H1 (cell line): ENCODE results near the gene SNAP47. TPM values are rescaled to one million over a fixed set of nuclear protein-coding genes. Genes with fewer than 3 reads are reported as not detected.

Source experiments
- CTBP2 ChIP-seq: IDR thresholded peaks from 2 replicates; pipeline ENCODE4 v1.7.0; 2011; ENCODE audit warnings: borderline replicate concordance, mild to moderate bottlenecking, moderate library complexity, mixed read lengths, low read length; ENCODE audit not compliant: insufficient read depth, insufficient read length
- NANOG ChIP-seq: IDR thresholded peaks from 2 replicates; pipeline ENCODE4 v1.6.1; 2011; ENCODE audit warnings: low read length, low read depth, mild to moderate bottlenecking, inconsistent platforms; ENCODE audit not compliant: insufficient read depth, poor library complexity, severe bottlenecking
- POLR2A ChIP-seq, 2 experiments: IDR thresholded peaks; 1 replicate in 1 of 2; 2 replicates in 1 of 2; pipeline ENCODE4 v1.6.1; 2011; ENCODE audit warnings: low read depth in 2 of 2, low read length in 2 of 2, mild to moderate bottlenecking in 2 of 2; ENCODE audit errors: control extremely low read depth in 1 of 2
- RXRA ChIP-seq: IDR thresholded peaks from 2 replicates; pipeline ENCODE4 v1.6.1; 2011; ENCODE audit warnings: low read depth, mild to moderate bottlenecking, low read length, moderate library complexity; ENCODE audit not compliant: insufficient read depth
- SP2 ChIP-seq: IDR thresholded peaks from 2 replicates; pipeline ENCODE4 v1.6.1; 2012; ENCODE audit warnings: mild to moderate bottlenecking, low read length, inconsistent platforms
- polyA plus RNA-seq, 7 experiments: library from polyadenylated mRNA; depleted of rRNA in 3 of 7; stranded (reverse) in 5 of 7; unstranded in 2 of 7; fragments of >200 nt in 5 of 7; fragments of 200-250 nt in 2 of 7; gene quantifications; 1 replicate in 5 of 7; 2 replicates in 1 of 7; 4 replicates in 1 of 7; pipeline versions ENCODE4 v1.2.1 to v1.2.3, GENCODE V29; 2011 to 2013; ENCODE audit warnings: missing spikeins in 2 of 7, mixed read lengths in 2 of 7
- total RNA-seq: library from RNA; stranded (reverse); fragmentation: NEBNext Ultra II Directional; extraction: Animal tissue kit (Norgen Biotek cat#: 25700); gene quantifications from 2 replicates; pipeline ENCODE4 v1.2.1, GENCODE V29; 2021
- TF ChIP-seq, protein P1 (sequence below): IDR thresholded peaks from 2 replicates; pipeline ENCODE4 v1.6.1; 2011; ENCODE audit warnings: low read depth, mild to moderate bottlenecking, low read length; ENCODE audit not compliant: insufficient read depth

SNAP47 gene
- total and polyA plus RNA-seq, 2 of the 8 experiments (the other 6 are each of a cell fraction or from before 2014, with no cell fraction given): 37.6 to 42.2 TPM

DNA sequence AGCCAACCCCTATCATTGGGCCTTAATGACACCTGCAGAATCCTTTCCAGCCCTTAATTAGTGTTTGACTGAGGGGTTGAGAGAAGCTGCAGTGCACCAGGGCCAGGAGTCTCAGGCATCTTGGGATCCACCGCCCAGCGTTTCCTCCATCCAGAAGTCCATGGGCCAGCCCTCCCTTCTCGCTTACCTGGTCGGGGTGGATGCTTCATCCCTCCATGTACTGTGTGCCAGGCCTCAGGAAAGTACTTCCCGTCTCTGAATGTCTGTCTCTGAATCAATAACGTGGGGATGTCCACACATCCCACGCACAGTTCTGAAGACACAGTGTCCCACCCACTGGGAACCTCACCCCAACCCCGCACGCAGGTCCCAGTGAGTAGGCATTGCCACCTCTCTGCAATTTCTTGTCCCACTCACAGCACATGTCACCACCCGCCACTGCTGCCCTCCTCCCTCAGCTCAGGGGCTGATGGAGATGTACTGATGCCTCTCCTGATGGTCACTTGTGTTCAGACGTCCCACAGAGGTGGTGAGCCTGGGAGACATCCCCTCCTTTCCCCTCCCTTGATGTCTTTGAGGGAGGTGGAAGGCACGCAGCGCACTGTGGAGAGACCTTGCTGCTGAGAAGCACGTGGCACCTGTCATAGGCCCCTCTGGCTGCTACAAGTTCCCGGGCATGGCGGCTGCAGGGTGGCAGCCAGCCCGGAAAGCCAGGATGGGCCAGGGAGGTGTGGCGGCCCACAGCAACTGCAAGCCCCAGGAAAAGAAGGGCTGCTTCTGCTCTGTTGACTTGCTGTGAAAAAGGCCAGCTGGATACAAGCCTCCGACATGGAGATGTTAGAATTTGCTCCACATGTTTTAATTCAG is 50.8 kb downstream of the SNAP47 start (continued):
- TF ChIP-seq SP2 (no peak), CTBP2 (no peak), NANOG (no peak), POLR2A (IDR thresholded peaks at IDR 0.05; ENCODE audit: control extremely low read depth in 1 of 2, low read depth in 2 of 2, low read length in 2 of 2) (no peak), RXRA (no peak)
- TF ChIP-seq, protein P1, sequence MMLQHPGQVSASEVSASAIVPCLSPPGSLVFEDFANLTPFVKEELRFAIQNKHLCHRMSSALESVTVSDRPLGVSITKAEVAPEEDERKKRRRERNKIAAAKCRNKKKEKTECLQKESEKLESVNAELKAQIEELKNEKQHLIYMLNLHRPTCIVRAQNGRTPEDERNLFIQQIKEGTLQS: no peak
